Astrocyte of the spinal cord (primary cell): Measurements from ENCODE around the gene EPHB6.

ENCODE experiments used
- DNase-seq: peaks from one replicate; pipeline ENCODE4 v3.0.0; 2011; ENCODE audit warnings: low read depth, low spot score
- H3K4me3 ChIP-seq: 2 replicates; pipeline ENCODE4 v1.5.1; 2011; ENCODE audit warnings: low read depth, mild to moderate bottlenecking, low read length, moderate library complexity
- CTCF ChIP-seq: IDR thresholded peaks from 2 replicates; pipeline ENCODE4 v1.5.1; 2012; ENCODE audit warnings: low read depth, mild to moderate bottlenecking, low read length, inconsistent platforms
- in situ Hi-C: cut with HindIII; loops from 2 replicates; pipeline ENCODE4 v1.10.0; 2017; ENCODE audit warnings: low sequenced_read_pairs

Gene EPHB6

GRCh38 chr7:142882338-142882678 is 27.4 kb downstream of the EPHB6 start:
- no peak for TF ChIP-seq CTCF
- no peak overlapping the region for H3K4me3 ChIP-seq
- DNase-seq: no peak
- in situ Hi-C loops: no loop called here

GRCh38 chr7:142883145-142883544 is 28.3 kb downstream of the EPHB6 start:
- no peak for TF ChIP-seq CTCF
- no peak overlapping the region for H3K4me3 ChIP-seq
- in situ Hi-C loops: no loop called here
- DNase-seq: no peak

- no peak overlapping the region for H3K4me3 ChIP-seq
- TF ChIP-seq CTCF: no peak
- DNase-seq: no peak
- in situ Hi-C loops: no loop called here
These were observed 28.9 kb downstream of the EPHB6 start for GRCh38 chr7:142883571-142884285.

GRCh38 chr7:142884286-142884640 is 29.4 kb downstream of the EPHB6 start:
- no peak for TF ChIP-seq CTCF
- no peak overlapping the region for H3K4me3 ChIP-seq
- in situ Hi-C loops: no loop called here
- DNase-seq: no peak

GRCh38 chr7:142885311-142886230 is 30.7 kb downstream of the EPHB6 start, which contains the start of gene TRPV6:
Gene TRPV6, minus strand, starts transcription at chr7:142885745.
- no peak for DNase-seq
- TF ChIP-seq CTCF: no peak
- in situ Hi-C loops: no loop called here
- H3K4me3 ChIP-seq: no peak within 1 kb of the TSS

- no peak for TF ChIP-seq CTCF
- no peak overlapping the region for H3K4me3 ChIP-seq
- no peak for DNase-seq
- in situ Hi-C loops: no loop called here
These were observed 32.0 kb downstream of the EPHB6 start for GRCh38 chr7:142886866-142887265.
